ENCODE measurements around the gene TSPAN31. TPM values are rescaled to one million over a fixed set of nuclear protein-coding genes. Genes with fewer than 3 reads are reported as not detected.

The TSPAN31 gene
- total and polyA plus RNA-seq, 2 of the 8 experiments (the other 6 are each of a cell fraction or from before 2014, with no cell fraction given), result 15.8 to 31.4 TPM

DNA sequence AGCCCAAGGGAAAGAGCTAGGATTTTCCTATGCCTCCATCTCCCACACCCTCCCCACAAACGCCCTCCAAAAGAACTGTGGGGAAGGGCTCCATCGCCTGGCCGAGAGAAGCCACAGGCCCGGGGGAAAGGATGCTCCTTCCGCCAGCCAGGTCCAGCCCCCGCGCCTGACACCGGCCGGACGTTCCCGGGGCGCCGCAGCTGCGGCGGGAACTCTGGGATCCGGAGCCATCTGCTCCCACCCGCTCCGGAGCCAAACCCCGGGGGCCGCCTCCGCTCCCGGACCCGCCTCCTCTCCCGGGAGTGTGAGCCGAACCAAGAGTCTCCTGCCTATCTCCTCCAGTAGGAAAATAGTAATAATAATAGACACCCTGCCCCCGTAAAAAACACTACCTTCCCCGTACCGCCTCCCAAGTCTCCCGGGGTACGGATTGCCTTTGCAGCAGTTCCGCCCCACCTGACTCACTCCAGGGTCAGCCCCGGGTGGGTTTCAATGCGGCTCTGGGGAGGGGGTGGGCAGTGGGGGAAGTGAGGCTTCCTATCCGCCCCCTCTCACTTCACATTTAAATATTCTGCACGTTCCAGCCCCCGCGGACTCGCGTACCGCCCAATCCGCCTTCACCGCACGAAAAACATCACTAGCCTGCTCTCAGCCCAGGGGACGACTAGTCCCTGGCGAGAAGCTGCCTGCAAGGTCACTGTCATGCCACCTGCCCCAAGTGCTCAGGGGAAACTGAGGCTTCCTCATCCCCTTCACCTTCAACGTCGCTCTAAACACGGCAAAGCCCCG is 8.7 kb upstream of the TSPAN31 start (continued):
- TF ChIP-seq EZH2 (IDR thresholded peaks at IDR 0.05; ENCODE audit: low read depth, low read length, severe bottlenecking) (no peak), CBX5 (IDR thresholded peaks at IDR 0.05; ENCODE audit: low read depth, low read length) (no peak), CHD1 (IDR thresholded peaks at IDR 0.05; ENCODE audit: low read depth, low read length) (no peak), SUZ12 (IDR thresholded peaks at IDR 0.05; ENCODE audit: low read length) (peak; percentile 81; the same call in 1 of the 2 replicates), GABPA (IDR thresholded peaks at IDR 0.05; ENCODE audit: borderline replicate concordance, insufficient read depth, low read length) (peak; percentile 23; the same call in 1 of the 2 replicates), RAD21 (IDR thresholded peaks at IDR 0.05 in 1 of 2, conservative IDR thresholded peaks at IDR 0.05 in 1 of 2; ENCODE audit: low read depth in 2 of 2, low read length in 2 of 2) (peak; percentile 73 to 77), EP300 (IDR thresholded peaks at IDR 0.05; ENCODE audit: borderline replicate concordance in 1 of 2, low read depth in 2 of 2, low read length in 2 of 2) (0 out of 3 replicates have a peak, but pooled peaks of 1 of the 2 experiments have one; percentile 52), SP4 (IDR thresholded peaks at IDR 0.05; ENCODE audit: low read length) (no peak), JUND (IDR thresholded peaks at IDR 0.05; ENCODE audit: low read length) (no peak), SIN3A (conservative IDR thresholded peaks at IDR 0.05 in 1 of 2, IDR thresholded peaks at IDR 0.05 in 1 of 2; ENCODE audit: low read depth in 1 of 2, low read length in 2 of 2) (peak in 1 of 2 experiments; percentile 94; a peak in 2 of 4 replicates), SIX5 (IDR thresholded peaks at IDR 0.05; ENCODE audit: low read depth, low read length) (no peak), TAF1 (IDR thresholded peaks at IDR 0.05; ENCODE audit: low read depth, low read length) (no peak), YY1 (IDR thresholded peaks at IDR 0.05; ENCODE audit: low read depth, low read length) (peak; percentile 56; the same call in 1 of the 2 replicates), NANOG (IDR thresholded peaks at IDR 0.05; ENCODE audit: insufficient read depth, low read depth, low read length, poor library complexity, severe bottlenecking) (no peak)
- TF ChIP-seq, protein P1, sequence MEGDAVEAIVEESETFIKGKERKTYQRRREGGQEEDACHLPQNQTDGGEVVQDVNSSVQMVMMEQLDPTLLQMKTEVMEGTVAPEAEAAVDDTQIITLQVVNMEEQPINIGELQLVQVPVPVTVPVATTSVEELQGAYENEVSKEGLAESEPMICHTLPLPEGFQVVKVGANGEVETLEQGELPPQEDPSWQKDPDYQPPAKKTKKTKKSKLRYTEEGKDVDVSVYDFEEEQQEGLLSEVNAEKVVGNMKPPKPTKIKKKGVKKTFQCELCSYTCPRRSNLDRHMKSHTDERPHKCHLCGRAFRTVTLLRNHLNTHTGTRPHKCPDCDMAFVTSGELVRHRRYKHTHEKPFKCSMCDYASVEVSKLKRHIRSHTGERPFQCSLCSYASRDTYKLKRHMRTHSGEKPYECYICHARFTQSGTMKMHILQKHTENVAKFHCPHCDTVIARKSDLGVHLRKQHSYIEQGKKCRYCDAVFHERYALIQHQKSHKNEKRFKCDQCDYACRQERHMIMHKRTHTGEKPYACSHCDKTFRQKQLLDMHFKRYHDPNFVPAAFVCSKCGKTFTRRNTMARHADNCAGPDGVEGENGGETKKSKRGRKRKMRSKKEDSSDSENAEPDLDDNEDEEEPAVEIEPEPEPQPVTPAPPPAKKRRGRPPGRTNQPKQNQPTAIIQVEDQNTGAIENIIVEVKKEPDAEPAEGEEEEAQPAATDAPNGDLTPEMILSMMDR (IDR thresholded peaks at IDR 0.05; ENCODE audit: control extremely low read depth in 1 of 3, insufficient read depth in 1 of 3, low read depth in 1 of 3, low read length in 3 of 3), result peak; percentile 60 to 66 (median 64)
- TF ChIP-seq, protein P2, sequence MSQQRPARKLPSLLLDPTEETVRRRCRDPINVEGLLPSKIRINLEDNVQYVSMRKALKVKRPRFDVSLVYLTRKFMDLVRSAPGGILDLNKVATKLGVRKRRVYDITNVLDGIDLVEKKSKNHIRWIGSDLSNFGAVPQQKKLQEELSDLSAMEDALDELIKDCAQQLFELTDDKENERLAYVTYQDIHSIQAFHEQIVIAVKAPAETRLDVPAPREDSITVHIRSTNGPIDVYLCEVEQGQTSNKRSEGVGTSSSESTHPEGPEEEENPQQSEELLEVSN (IDR thresholded peaks at IDR 0.05), result 0 out of 2 replicates have a peak, but pooled peaks have one; percentile 42

Data from H1 (cell line).